CD4-positive, alpha-beta T cell treated with Interleukin-15 for 1 hour (primary cell): ENCODE measurements around the gene DSE.

ENCODE experiments used
- DNase-seq: peaks from one replicate; pipeline ENCODE4 v3.0.0-alpha.2; 2020

The DSE gene

GRCh38 chr6:116419069-116419786, 48.5 kb downstream of the DSE start:
- no peak for DNase-seq

- no peak for DNase-seq
Measured at GRCh38 chr6:116420341-116420740, 49.6 kb downstream of the DSE start.

GRCh38 chr6:116422238-116422637, 51.5 kb downstream of the DSE start:
- no peak for DNase-seq

- DNase-seq, result no peak
Measured at GRCh38 chr6:116424001-116424400, 53.3 kb downstream of the DSE start.

GRCh38 chr6:116426551-116426950, 55.8 kb downstream of the DSE start:
- no peak for DNase-seq

- DNase-seq, result no peak
Measured at GRCh38 chr6:116429111-116429510, 58.4 kb downstream of the DSE start.

- DNase-seq, result no peak
Measured at GRCh38 chr6:116430860-116431259, 60.1 kb downstream of the DSE start.

GRCh38 chr6:116431964-116432595, 61.3 kb downstream of the DSE start:
- no peak for DNase-seq

GRCh38 chr6:116433206-116433712, 62.5 kb downstream of the DSE start:
- no peak for DNase-seq

- DNase-seq, result no peak
Measured at GRCh38 chr6:116434056-116434725, 63.4 kb downstream of the DSE start.

GRCh38 chr6:116436586-116436985, 65.8 kb downstream of the DSE start:
- no peak for DNase-seq

- DNase-seq, result no peak
Measured at GRCh38 chr6:116437656-116438055, 66.9 kb downstream of the DSE start.

- DNase-seq, result no peak
Measured at GRCh38 chr6:116438590-116439448, 68.1 kb downstream of the DSE start.

GRCh38 chr6:116439522-116440051, 68.8 kb downstream of the DSE start:
- DNase-seq, result no peak

- DNase-seq, result no peak
Measured at GRCh38 chr6:116443105-116443504, 72.4 kb downstream of the DSE start.

GRCh38 chr6:116444092-116444491, 73.3 kb downstream of the DSE start:
- no peak for DNase-seq

- no peak for DNase-seq
Measured at GRCh38 chr6:116444575-116444974, 73.8 kb downstream of the DSE start.

- no peak for DNase-seq
Measured at GRCh38 chr6:116445102-116445501, 74.4 kb downstream of the DSE start.

GRCh38 chr6:116446399-116446798, 75.7 kb downstream of the DSE start:
- no peak for DNase-seq

GRCh38 chr6:116447052-116447451, 76.3 kb downstream of the DSE start:
- DNase-seq, result no peak

- DNase-seq, result no peak
Measured at GRCh38 chr6:116447496-116448011, 76.8 kb downstream of the DSE start.

- no peak for DNase-seq
Measured at GRCh38 chr6:116449565-116449964, 78.8 kb downstream of the DSE start.
